ENCODE results near the gene TMEM176A.
"Not testable (repeated sequence)": the region's sequence is repeated elsewhere in the genome, so short reads cannot be mapped to it uniquely, and the experiment has no call there.

The TMEM176A gene

DNA sequence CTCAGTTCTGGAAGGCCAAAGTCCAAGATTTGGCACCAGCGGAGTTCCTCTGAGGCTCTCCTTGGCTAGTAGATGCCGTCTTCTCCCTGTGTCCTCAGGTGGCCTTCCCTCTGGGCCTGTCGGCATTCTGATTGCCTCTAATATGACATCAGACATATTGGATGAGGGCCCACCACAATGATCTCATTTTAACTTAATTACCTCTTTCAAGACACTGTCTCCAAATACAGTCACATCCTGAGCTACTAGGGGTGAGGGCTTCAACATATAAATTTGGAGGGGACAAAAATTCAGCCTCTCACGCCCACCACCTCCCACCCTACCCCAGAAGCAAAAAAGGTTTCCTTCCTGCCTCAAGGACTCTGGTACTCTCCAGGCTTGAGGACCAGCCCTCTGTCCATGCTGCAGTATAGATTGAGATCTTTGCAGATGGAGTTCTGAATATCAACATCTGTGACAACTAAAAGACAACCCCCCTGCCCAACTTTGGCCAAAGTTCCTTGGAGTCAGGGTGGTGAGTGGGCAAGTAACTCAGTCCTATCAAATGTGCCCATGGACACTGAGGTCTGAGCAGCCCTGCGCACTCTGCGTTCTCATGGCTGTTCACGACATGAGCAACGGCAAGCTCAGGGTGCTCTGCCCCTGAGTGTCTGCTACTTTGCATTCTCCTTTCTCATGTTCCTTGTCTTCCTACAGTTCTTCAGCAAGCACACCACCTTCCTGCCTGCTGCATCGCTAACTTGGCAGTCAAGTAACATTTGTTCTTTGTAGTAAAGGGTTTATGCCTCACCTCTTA is 11.9 kb upstream of the TMEM176A start:
- DNase-seq: no peak

DNA sequence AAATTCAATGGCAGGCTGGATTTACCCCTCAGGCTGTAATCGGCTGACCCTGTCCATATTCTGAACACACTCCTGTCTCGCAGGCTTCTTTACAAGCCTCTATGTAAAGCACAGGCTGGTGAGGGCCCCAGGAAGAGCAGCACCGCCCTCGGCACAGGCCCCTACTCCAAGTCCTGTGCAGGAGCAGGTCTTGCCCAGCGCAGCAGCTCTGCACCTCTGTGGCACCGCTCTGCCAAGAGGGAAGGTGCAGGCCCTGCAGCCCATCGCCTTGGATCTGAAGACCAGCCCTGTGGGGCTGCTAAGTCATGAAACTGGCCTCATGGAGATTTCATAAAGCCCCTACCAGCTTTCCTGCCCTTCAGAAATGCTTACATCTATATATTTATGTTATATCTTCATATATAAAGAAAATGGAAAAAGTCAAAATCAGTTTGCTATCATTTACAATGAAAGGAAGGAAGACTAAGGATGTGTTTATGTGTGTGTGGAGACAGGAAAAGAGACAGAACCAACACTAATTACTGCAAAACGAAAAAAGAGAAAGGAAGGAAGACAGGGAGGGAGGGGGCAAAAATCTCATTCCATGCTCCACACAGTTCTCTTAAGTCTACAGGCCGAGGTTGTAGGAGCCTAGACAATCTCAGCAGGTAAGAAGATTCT is 10.0 kb upstream of the TMEM176A start:
- DNase-seq: no peak

DNA sequence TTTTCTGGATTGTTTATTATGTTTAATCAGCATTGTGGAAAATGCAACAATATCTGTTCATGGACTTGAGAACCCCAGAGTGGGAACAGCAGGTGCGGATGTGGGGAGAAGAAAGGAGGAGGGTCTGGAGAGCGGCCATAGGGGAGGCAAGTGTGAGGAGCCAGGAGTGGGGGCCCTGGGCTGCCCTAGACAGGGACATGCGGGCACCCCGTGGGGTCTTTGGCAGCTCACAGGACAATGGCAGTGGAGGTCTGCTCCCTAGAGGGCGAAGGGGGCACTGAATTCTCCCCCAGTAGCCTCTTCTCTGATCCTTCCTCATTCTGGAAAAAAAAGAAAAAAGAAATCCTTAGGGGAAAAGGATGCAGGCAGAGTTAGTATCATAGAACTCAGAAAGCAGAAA is 9.3 kb upstream of the TMEM176A start:
- no peak for DNase-seq

DNA sequence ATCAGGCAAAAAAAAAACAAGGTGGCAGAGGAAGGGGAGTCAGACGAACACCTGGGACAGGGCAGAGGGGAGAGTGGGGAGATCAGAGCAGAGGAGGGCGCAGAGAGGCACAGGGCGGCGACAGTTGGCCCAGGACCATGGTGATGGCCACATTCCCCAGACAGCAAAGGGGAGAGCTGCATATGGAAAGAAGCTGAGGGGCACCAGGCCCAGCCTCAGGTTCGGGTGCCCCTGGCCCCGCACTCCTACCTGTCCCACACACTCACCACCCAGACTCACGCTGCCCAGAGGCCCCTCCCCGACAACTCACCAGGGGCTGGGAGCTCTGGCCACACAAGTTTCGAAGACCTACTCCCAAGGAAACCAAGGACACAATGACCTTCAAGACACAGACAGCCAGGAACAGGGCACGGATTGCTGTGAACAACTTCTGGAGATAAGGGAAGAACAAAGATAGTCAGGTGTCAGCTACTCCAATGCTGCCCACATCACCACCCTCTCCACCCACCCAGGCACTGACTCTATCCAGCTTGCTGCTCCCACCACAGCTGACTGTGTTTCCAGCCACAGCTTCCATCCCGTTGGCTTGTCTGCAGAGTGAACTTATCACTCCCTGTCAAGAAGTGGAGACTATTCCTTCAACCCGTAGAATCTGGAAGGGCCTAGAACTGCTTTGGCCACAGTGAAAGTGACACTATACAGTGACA is 8.7 kb upstream of the TMEM176A start:
- DNase-seq: no peak

DNA sequence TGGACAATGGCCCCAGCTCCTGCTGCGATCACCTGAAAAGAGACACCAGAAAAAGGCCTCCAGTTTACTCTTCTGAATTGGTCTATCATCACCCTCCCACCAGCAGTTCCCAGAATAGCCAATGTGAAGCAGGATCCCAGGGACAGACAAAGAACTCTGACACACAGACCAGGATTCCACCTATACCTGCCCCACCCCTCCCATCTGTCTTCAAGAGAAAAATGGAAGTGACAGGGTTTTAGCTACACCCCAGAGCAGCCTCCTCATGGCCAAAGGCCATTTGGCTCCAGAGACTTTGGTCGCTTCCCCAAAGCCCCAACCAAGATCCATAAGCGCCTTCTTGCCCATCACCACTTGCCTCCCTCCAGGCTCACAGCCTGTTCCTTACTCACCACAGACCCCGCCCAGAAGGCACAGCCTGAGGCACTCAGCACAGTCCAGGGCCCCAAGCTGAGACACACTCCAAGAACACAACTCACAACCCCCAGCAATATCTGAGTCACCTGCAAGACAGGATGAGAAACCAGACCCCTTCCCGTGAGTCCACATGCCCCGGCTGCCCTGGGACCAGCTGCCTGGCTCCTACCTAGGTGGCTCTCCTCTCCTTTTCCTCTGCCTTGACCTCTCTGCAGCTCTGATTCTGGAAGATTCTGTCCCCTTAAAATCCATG is 6.9 kb upstream of the TMEM176A start:
- no peak for DNase-seq

DNA sequence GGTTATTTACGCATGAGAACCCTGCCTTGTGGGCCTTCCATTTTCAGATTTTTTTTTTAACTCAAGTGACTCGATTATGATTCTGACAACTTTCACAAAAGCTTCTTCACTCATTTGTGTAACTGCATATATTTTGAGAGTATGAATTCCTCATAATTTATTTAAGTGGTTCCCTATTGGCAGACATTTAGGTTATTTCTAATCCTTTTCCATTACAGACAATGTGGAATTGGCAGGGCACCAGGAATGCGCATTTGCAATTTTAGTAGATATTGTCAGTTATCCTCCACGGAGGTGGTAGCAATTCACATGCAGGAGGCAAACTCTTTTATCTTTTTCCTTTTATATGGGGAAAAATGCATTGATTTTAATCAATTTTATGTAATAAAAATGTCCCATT is 2.9 kb upstream of the TMEM176A start:
- DNase-seq: no peak

DNA sequence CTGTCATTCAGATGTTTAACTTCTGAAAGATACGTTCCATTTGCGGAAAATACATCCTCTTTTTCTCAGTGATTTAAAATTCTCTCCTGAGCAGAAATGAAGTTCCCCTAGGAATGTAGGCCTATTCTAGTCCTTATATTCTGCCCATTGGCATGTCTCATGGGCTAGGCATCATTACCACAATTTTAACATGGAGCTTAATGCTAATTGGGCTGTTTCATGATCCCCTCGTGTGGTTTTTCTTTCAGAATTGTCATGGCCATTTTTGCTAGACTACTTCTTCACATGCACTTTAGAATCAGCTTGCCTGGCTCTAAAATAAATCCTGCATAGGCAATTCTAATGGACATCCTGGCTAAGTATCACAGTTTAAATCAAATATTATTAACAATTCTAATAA is 1.4 kb upstream of the TMEM176A start:
- no peak for DNase-seq

DNA sequence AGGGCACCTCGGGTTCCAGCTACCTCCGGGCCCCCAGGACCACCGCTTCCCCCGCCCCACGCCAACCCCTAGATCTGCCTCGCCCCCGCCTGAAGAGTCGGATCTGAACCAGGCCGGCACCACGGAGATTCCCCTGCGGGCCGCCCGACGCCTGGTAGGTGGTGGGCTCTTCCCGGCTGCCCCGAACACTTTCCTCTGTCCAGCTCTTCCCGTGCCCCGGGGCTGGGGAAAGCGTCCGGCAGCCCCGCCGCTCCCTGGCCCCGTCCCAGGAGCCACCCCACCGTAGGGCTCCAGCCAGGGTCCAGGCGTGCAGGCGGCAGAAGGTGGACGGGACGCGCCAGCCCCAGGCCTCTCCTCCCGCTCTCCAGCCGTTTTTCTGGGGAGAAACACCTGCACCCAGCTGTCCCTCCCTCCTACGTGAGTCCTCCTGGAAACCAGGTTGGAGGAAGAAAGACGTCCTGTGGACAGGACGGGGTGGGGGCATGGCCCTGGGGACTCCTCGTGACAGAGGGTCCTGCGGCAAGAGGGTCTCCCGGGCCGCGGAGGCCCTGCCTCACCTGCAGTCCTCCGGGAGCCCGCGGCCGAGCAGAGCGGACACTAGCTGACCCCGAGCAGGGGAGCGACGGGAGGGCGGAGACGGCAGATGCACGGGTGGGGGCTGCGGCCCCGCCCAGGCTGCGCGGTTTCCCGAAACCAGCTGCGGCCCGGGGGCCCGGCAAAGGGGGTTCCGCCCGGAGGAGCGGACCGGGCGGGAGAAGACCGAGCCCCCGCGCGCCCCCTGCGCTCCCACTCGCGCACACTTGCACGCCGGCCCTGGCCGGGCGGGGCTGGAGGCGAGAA is 608 bp upstream of the TMEM176A start, which contains the start of gene TMEM176B:
TSS of gene TMEM176B (minus strand) at position 624 of the 840 bp plus-strand sequence. CDS start 3,795 bp downstream, outside the sequence.
- DNase-seq: no peak

DNA sequence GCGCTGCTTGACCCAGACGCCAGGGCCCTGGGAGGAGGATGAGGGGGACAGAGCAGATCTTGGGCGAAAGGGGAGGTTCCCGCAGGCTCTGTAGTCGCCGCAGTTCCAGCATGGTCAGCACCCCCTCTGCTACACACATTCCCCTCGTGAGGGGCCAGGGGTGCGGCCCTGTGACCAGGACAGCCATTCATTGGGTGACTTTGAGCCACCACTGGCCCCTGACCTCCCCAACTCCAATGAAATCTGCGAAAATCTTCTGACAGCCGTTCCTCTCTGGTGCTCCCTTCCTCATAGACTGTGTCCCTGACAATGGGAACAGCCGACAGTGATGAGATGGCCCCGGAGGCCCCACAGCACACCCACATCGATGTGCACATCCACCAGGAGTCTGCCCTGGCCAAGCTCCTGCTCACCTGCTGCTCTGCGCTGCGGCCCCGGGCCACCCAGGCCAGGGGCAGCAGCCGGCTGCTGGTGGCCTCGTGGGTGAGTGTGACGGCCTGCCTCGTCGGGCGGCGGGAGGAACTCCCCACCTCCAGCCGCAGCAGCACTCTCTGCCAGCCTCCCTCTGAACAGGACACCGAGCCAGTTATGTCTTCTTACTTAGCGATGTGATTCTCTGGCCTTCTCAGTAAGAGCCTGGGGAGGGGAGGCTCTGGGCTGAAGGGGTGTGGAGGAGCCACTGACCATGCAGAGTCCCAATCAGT is 825 bp downstream of the TMEM176A start:
- DNase-seq: no peak

DNA sequence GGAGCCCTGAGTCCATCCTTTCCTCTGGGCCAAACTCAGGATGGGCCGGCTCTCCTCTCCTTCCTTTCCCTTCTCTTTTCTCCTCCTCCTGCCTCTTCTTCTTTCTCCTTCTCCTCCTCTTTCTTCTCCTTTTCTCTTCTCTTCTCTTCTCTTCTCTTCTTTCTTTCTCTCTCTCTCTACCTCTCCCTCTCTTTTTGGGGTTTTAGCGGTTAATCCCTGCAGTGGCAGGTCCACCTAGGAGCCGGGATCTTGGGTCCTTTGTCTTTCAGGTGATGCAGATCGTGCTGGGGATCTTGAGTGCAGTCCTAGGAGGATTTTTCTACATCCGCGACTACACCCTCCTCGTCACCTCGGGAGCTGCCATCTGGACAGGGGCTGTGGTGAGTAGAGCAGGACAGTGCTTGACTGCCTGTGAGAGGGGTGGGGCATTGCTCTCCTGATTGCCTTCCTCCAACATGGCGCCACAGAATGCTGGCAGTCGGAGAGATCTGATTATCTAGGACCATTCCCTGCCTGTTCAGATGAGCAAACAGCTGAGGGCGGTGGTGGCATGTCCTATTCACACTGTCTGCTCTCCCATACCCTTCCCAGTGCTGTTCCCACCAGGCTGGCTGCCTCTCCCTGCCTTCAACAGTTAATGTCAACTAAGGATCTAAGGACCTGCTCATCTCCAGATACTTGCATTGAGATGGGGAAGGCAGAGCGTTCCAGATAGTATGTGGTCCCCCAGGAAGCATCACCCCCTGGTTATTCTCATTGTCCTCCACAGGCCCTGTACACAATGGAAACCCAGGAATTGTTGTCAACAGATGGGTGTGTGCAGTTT is 1.6 kb downstream of the TMEM176A start:
- no peak for DNase-seq

DNA sequence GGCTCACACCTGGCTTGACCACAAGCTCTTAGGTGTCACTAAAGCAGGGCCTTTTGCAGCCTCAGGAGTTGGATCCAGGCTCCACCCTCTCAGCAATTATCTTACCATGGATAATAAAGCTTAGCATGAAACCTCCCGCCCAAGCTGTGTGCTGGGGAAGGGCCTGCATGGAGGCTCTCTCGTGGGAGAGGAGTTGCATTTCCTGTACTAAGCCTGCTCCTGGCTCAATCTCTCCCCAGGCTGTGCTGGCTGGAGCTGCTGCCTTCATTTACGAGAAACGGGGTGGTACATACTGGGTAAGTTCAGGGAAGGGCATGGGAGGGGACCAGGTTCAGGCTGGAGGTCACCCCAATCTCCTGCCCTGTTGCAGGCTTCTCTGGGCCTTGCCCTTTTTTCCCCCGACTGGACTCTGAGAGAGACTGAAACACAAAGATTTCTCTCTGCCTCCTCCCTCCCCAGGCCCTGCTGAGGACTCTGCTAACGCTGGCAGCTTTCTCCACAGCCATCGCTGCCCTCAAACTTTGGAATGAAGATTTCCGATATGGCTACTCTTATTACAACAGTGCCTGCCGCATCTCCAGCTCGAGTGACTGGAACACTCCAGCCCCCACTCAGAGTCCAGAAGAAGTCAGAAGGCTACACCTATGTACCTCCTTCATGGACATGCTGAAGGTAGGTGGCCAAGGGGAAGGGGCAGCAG is 2.7 kb downstream of the TMEM176A start:
- DNase-seq: no peak

DNA sequence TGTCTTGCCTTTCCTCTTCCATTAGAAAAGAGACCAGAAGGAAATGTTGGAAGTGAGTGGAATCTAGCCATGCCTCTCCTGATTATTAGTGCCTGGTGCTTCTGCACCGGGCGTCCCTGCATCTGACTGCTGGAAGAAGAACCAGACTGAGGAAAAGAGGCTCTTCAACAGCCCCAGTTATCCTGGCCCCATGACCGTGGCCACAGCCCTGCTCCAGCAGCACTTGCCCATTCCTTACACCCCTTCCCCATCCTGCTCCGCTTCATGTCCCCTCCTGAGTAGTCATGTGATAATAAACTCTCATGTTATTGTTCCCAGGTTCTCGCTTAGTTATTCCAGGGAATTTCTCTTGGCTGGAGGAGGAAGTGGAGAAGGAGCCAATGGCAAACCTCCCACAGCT is 4.2 kb downstream of the TMEM176A start:
- no peak for DNase-seq

DNA sequence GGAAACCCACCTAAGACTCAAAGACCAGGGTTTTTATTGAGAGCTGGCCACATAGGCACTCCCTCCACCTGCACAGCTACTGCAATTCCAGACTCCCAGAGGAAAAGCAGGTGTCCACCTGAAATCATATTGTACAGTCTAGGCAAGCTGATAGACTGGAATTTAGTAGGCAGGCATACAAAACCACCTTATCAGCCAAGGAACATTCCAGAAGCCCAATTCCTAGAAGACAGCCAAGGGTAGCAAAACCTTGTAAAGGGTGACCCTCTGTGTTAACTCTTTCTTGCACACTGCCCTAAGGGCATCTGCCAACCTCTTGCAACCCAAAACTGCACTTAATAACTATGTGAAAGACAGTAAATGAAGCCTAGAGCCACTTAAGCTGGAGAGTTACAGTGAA is 5.3 kb downstream of the TMEM176A start:
- DNase-seq: no peak

DNA sequence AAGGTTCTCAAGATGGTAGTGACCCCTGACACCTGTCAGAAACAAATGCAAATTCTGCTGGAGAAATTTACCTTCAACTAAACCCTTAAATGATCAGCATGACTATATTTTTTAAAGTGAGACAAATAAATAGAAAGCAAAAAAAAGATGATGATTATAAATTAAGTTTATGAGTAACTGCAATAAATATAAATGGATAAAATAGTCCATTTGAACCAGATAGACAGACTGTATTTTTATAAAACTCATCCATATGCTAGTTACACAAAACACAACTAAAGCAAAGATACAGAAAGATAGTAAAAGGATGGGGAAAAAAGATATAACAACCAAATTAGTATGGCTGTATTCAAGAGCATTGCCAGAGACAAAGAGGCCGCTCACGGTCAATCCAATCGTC is 5.9 kb downstream of the TMEM176A start:
- DNase-seq: no peak

DNA sequence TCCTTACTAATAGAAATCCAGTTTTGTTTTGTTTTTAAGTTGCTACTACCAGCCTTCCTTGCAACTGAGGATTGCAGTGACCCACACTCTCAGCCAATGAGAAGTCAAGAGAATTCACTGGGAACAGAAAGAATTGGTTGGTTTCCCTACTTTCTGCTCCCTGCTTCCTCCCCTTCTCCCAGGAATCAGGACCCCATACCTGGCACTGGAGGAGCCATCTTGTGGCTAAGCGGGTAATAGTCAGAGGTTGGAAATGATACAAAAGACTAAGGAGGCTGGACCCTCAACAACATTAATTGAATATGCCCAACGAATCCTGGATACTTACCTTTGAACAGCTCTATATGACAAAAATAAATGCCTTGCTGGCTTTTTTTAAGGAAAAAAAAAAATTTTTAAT is 6.3 kb downstream of the TMEM176A start:
- DNase-seq: no peak

DNA sequence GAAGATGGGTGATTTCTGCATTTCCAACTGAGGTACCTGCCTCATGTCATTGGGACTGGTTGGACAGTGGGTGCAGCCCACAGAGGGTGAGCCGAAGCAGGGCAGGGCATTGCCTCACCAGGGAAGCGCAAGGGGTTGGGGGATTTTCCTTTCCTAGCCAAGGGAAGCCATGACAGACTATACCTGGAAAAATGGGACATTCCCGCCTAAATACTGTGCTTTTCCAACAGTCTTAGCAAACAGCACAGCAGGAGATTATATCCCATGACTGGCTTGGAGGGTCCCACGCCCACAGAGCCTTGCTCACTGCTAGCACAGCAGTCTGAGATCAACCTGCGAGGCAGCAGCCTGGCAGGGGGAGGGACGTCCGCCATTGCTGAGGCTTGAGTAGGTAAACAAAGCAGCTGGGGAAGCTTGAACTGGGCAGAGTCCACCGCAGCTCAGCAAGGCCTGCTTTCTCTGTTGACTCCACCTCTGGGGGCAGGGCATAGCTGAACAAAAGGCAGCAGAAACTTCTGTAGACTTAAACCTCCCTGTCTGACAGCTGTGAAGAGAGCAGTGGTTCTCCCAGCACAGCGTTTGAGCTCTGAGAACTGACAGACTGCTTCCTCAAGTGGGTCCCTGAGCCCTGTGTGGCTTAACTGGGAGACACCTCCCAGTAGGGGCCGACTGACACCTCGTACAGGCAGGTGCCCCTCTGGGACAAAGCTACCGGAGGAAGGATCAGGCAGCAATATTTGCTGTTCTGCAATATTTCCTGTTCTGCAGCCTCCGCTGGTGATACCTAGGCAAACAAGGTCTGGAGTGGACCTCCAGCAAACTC is 7.3 kb downstream of the TMEM176A start:
- DNase-seq: not testable (repeated sequence)

DNA sequence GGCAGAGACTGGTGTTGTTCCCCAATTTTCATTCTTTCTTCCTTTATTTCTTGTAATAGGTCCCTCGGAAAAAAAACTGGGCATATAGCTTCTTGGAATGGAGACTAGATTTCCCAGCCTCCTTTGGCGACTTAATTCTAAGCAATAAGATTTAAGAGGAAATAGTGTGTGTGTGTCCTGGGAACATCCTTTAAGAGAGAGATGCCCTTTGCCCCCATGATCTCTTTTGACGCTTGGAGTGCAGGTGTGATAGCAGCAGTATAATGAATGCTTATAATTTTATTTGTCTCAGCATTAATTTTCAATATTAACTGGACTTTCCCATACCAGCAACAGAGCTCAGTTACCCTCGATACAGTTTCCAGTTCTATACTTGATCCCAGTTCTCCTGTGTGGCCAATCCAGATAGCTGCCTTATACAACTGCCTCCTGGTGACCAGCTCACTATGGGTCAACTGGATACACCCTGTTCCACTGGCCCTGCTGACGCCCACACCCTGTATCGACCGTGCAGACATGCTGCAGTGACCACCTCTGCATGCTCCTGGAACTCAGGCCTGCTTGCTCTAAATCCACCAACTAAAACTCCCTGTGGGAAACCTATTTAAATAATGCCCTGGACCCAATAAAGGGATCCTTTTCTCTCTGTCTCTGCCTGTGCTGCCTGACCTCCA is 13.9 kb downstream of the TMEM176A start:
- DNase-seq: no peak

DNA sequence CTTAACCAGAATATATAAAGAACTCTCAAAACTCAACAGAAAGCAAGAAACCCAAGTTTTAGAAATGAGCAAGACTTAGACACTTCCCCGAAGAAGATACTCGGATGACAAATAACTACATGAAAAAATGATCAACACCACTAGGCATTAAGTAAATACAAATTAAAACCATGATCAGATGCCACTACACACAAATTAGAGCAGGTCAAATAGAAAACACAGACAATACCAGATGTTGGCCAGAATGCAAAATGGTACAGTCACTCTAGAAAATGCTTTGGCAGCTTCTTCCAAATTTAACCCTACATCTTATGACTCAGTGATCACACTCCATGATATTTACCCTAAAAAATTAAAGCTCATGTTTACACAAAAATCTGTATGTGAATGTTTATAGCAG is 18.4 kb downstream of the TMEM176A start:
- no peak for DNase-seq

DNA sequence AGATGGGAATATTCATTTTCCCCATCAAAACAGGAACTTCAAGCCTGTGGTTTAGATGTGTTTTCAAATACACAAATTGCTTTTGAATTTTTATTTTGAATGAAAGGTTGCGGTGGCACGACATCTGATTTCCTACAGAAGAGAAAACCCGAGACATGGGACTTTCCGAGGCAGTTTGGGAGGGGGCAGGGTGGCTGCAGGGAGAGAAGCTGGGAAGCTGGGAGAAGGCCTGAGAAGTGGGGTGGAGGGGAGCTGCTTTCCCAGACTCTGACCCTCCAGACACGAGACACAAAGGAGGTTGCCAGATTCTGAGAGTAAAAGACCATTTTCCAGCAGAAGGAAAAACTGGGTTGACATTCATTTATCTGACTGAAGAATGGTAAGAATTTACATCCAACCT is 19.6 kb downstream of the TMEM176A start:
- no peak for DNase-seq

Data from CD4-positive, alpha-beta T cell treated with Interleukin-1 beta for 1 hour (primary cell).